B cell (primary cell): Measurements from ENCODE around the gene FTSJ3. TPM values are rescaled to one million over a fixed set of nuclear protein-coding genes. Genes with fewer than 3 reads are reported as not detected.

Source experiments
- ATAC-seq: fragments of 200-7000 bp; cut with Tn5 transposase; one replicate; pipeline ENCODE4 v1.10.0; 2021; ENCODE audit warnings: low read depth, mild to moderate bottlenecking, moderate number of reproducible peaks, moderate library complexity
- CTCF ChIA-PET: fragments of 350-600 bp; sonication (Branson Sonifier 250); formaldehyde crosslinking; loops from one replicate; lab custom pipeline; 2021; ENCODE audit warnings: antibody characterized with exemption, inconsistent platforms; lab: Charles Lee
- POLR2A ChIA-PET: fragments of 350-600 bp; sonication (Branson Sonifier 250); formaldehyde crosslinking; loops from one replicate; lab custom pipeline; 2021; ENCODE audit warnings: antibody characterized with exemption; lab: Charles Lee
- DNase-seq: peaks from one replicate; pipeline ENCODE4 v3.0.0; 2013
- H2AFZ ChIP-seq: 2 replicates; pipeline ENCODE4 v1.6.1; 2012; ENCODE audit warnings: mild to moderate bottlenecking, low read depth, low read length; ENCODE audit not compliant: insufficient read depth, poor library complexity, severe bottlenecking
- H3K27ac ChIP-seq, 2 donors: 1 replicate in 1 of 2; 2 replicates in 1 of 2; pipeline ENCODE4 v1.5.1; 2012 to 2013; ENCODE audit warnings: low read length in 2 of 2, mild to moderate bottlenecking in 2 of 2, moderate library complexity in 1 of 2
- H3K27me3 ChIP-seq, 4 experiments: fragments of 200-600 bp in 1 of 4; sonication (generic) in 1 of 4; replicated peaks in 1 of 4; 1 replicate in 2 of 4; 2 replicates in 2 of 4; pipeline versions ENCODE4 v1.6.1 to v1.7.0; 2013 to 2016; ENCODE audit warnings: low read length in 3 of 4, mild to moderate bottlenecking in 2 of 4, mixed read lengths in 1 of 4, moderate library complexity in 1 of 4; ENCODE audit not compliant: insufficient read depth in 4 of 4, control insufficient read depth in 3 of 4; ENCODE audit errors: control extremely low read depth in 1 of 4
- H3K36me3 ChIP-seq, 2 experiments: replicated peaks in 1 of 2; 1 replicate in 1 of 2; 2 replicates in 1 of 2; pipeline versions ENCODE4 v1.6.1 to v1.7.1; 2013; ENCODE audit warnings: low read length in 1 of 2; ENCODE audit not compliant: insufficient read depth in 2 of 2, control insufficient read depth in 1 of 2; ENCODE audit errors: control extremely low read depth in 1 of 2, extremely low read depth in 1 of 2
- H3K4me1 ChIP-seq, 2 donors: fragments of 200-600 bp in 1 of 2; sonication (generic) in 1 of 2; 1 replicate in 1 of 2; 2 replicates in 1 of 2; pipeline versions ENCODE4 v1.5.1 to v1.6.1; 2013 to 2017; ENCODE audit warnings: low read length in 2 of 2; ENCODE audit not compliant: control insufficient read depth in 2 of 2, insufficient read depth in 2 of 2
- H3K4me2 ChIP-seq: replicated peaks from 2 replicates; pipeline ENCODE3; 2012; ENCODE audit warnings: mild to moderate bottlenecking, low read depth, low read length; ENCODE audit not compliant: poor library complexity, severe bottlenecking
- H3K4me3 ChIP-seq, 5 experiments: fragments of 200-600 bp in 1 of 5; sonication (generic) in 1 of 5; 1 replicate in 3 of 5; 2 replicates in 2 of 5; pipeline versions ENCODE4 v1.5.1 to v1.7.0; 2011 to 2016; ENCODE audit warnings: low read length in 4 of 5, mild to moderate bottlenecking in 4 of 5, low read depth in 2 of 5, control low read depth in 1 of 5, moderate library complexity in 1 of 5; ENCODE audit not compliant: insufficient read depth in 1 of 5; ENCODE audit errors: control extremely low read depth in 1 of 5, extremely low read depth in 1 of 5
- H3K79me2 ChIP-seq: fragments of 200-600 bp; sonication (generic); one replicate; pipeline ENCODE4 v1.6.0; 2016; ENCODE audit warnings: low read length; ENCODE audit not compliant: control insufficient read depth, insufficient read depth
- H3K9ac ChIP-seq: fragments of 200-600 bp; sonication (generic); 2 replicates; pipeline ENCODE4 v1.6.1; 2017; ENCODE audit warnings: mild to moderate bottlenecking, low read length, moderate library complexity
- H3K9me3 ChIP-seq, 3 donors: one replicate each; pipeline versions ENCODE4 v1.6.1 to v1.7.1; 2013; ENCODE audit warnings: low read length in 2 of 3; ENCODE audit not compliant: control insufficient read depth in 2 of 3, insufficient read depth in 1 of 3; ENCODE audit errors: control extremely low read depth in 1 of 3
- H4K20me1 ChIP-seq: 2 replicates; pipeline ENCODE4 v1.6.0; 2012; ENCODE audit warnings: mild to moderate bottlenecking, low read length; ENCODE audit not compliant: insufficient read depth, control insufficient read depth, poor library complexity, severe bottlenecking
- H3K27ac Mint-ChIP-seq: one replicate; pipeline ENCODE4 v1.8.0; 2021; ENCODE audit warnings: mixed read lengths
- H3K27me3 Mint-ChIP-seq: one replicate; pipeline ENCODE4 v1.8.0; 2021; ENCODE audit warnings: mixed read lengths
- H3K4me1 Mint-ChIP-seq: one replicate; pipeline ENCODE4 v1.8.0; 2021; ENCODE audit warnings: mixed read lengths
- H3K4me3 Mint-ChIP-seq: one replicate; pipeline ENCODE4 v1.8.0; 2021; ENCODE audit warnings: mixed read lengths
- H3K9me3 Mint-ChIP-seq: one replicate; pipeline ENCODE4 v1.8.0; 2022; ENCODE audit warnings: mixed read lengths; ENCODE audit not compliant: insufficient read depth
- EZH2 ChIP-seq: IDR thresholded peaks from 2 replicates; pipeline ENCODE4 v1.6.1; 2012; ENCODE audit warnings: borderline replicate concordance, low read depth, mild to moderate bottlenecking, moderate library complexity, low read length; ENCODE audit not compliant: insufficient read depth, poor library complexity, severe bottlenecking
- WGBS: methylation state at CpG from one replicate; pipeline ENCODE4 v1.1.5; 2013; ENCODE audit warnings: missing lambda C conversion rate; ENCODE audit not compliant: insufficient coverage; 5-methylcytosine and 5-hydroxymethylcytosine counted together
- intact Hi-C: fragments of 100-400 bp; cut with micrococcal nuclease; formaldehyde crosslinking; loops from one replicate; pipeline ENCODE4 v1.10.0; 2022
- polyA plus RNA-seq: library from polyadenylated mRNA; depleted of rRNA; stranded (reverse); fragments of >200 nt; gene quantifications from 2 replicates; pipeline ENCODE4 v1.2.3, GENCODE V29; 2012
- total RNA-seq, 2 donors: library from RNA; stranded (reverse); fragments of 120-200 nt in 1 of 2; gene quantifications; 1 replicate in 1 of 2; 2 replicates in 1 of 2; pipeline versions ENCODE4 v1.2.3 to v1.2.4, GENCODE V29; 2013 to 2022
- TF ChIP-seq, protein P1 (sequence below): fragments of 200-600 bp; IDR thresholded peaks from one replicate; pipeline ENCODE4 v1.8.0; 2022; ENCODE audit warnings: antibody characterized with exemption, mild to moderate bottlenecking

FTSJ3 gene
- total and polyA plus RNA-seq, 2 donors (not counting 1 experiment from before 2014, with no cell fraction given): 26.5 to 75.9 TPM

DNA sequence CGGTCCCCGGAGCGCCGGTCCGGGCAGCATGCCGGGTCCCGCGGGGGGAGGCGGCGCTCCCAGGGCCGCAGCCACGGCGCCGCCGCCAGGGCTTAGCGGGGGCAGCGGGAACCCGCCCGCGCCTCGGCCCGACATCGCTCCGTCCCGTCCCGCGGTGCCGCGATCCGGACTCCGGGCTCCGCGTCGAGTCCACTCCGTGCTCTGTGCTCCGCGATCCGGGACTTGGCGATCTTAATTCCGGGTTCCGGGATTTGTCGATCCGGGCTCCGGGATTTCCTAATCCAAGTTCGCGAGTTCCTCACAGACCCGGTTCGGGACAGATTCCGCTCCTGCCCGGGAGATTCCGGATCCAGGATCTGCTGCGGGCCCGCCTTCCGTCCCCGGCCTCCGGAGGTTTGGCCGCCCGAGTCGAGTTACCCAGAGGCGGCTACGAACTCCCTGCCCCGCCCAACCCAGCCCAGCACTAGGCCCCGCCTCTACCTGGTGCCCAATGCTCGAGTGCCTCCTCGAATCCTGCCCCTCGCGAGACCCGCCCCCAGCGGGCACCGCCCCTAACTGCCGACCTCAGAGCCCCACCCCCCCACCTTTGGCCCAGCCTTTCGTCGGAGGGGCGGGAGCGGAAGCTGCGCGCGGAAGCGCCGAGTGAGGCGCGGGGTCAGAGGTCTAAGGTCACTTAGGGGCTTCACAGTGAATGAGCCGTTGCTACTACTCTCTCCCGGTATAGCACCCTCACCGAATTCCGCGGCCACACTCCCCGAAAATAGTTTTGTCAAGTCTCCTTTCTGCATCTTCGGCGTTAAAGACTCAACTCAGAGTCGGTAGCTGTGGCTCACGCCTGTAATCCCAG, 15.3 kb upstream of the FTSJ3 start, which contains the start of gene SMARCD2:
SMARCD2 (minus strand) TSS at position 146 of the 847 bp plus-strand sequence; CDS start at position 135, 11 bp downstream.
- TF ChIP-seq, protein P1, sequence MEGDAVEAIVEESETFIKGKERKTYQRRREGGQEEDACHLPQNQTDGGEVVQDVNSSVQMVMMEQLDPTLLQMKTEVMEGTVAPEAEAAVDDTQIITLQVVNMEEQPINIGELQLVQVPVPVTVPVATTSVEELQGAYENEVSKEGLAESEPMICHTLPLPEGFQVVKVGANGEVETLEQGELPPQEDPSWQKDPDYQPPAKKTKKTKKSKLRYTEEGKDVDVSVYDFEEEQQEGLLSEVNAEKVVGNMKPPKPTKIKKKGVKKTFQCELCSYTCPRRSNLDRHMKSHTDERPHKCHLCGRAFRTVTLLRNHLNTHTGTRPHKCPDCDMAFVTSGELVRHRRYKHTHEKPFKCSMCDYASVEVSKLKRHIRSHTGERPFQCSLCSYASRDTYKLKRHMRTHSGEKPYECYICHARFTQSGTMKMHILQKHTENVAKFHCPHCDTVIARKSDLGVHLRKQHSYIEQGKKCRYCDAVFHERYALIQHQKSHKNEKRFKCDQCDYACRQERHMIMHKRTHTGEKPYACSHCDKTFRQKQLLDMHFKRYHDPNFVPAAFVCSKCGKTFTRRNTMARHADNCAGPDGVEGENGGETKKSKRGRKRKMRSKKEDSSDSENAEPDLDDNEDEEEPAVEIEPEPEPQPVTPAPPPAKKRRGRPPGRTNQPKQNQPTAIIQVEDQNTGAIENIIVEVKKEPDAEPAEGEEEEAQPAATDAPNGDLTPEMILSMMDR: no peak
- no peak for TF ChIP-seq EZH2
- DNase-seq (peak; percentile 99), ATAC-seq (peak; percentile 93)
- peak within 1 kb of the TSS; percentile 94 for H3K27ac Mint-ChIP-seq
- ChIA-PET CTCF (interaction anchor here (0.6 to 2.1 kb wide), 7 partner anchors 8 to 417 kb away, joined by 3 to 10 read pairs (median 4); no protein-coding TSS in a partner anchor), POLR2A (interaction anchor here (0.5 to 2.2 kb wide), 19 partner anchors 10 to 1249 kb away, joined by 3 to 23 read pairs (median 6); partner anchors contain the start of genes CCDC47, CEP95, DDX42 and FTSJ3)
- Histone ChIP-seq H3K79me2 (peaks cover 49% of the 10 kb centered on the region), H3K27me3 (no peaks in the 10 kb centered on the region), H3K9ac (peak within 1 kb of the TSS; percentile 93), H4K20me1 (peaks cover 44% of the 10 kb centered on the region), H3K4me1 (peaks cover 35 to 51% of the 10 kb centered on the region in 2 donors), H3K4me2 (peak within 1 kb of the TSS; percentile 100), H3K27ac (peak within 1 kb of the TSS; percentile 90 to 92), H3K4me3 (peak within 1 kb of the TSS; percentile 65 to 92 (median 89)), H3K36me3 (peaks cover 0 to 2% of the 10 kb centered on the region in 2 experiments), H3K9me3 (no peaks in the 10 kb centered on the region), H2AFZ (peak within 1 kb of the TSS; percentile 82)
- H3K9me3 Mint-ChIP-seq: no peaks in the 10 kb centered on the region
- peak within 1 kb of the TSS; percentile 94 for H3K4me3 Mint-ChIP-seq
- H3K27me3 Mint-ChIP-seq: no peaks in the 10 kb centered on the region
- WGBS: under 1% methylated on average over 91 of the region's 92 CpGs
- intact Hi-C loops: loop anchor here (1.0 to 2.0 kb wide), 7 partner anchors 15 to 292 kb away; partner anchors contain the start of genes CCDC47, DCAF7, ERN1 and FTSJ3
- H3K4me1 Mint-ChIP-seq: peaks cover 43% of the 10 kb centered on the region
